K562 (cell line): ENCODE results near the gene UBR4. TPM values are rescaled to one million over a fixed set of nuclear protein-coding genes. Genes with fewer than 3 reads are reported as not detected.
A peak's percentile ranks its signal among the peaks of the same experiment; 100 is the strongest.

Experiments
- ATAC-seq: fragments of 200-7000 bp; cut with Tn5 transposase; 3 replicates; pipeline ENCODE4 v1.9.1; 2020; ENCODE audit warnings: moderate library complexity
- BruUV-seq: library from RNA; stranded (reverse); fragments of 400-500 nt; replicated peaks from 2 replicates; lab custom pipeline; 2021; lab: Mats Ljungman, UMichigan
- CTCF ChIA-PET: fragments of 300-600 bp; formaldehyde crosslinking; extraction: SDS; loops from one replicate; lab custom pipeline; 2021; ENCODE audit warnings: low intra/inter-chr PET ratio; lab: Yijun Ruan, JAX
- POLR2A ChIA-PET: fragments of 300-600, 350-650 bp; sonication (Branson Sonifier 250); formaldehyde crosslinking; extraction: SDS; loops from one replicate; lab custom pipeline; 2021; ENCODE audit warnings: antibody characterized with exemption, inconsistent platforms; lab: Yijun Ruan, JAX
- DNase-seq, 4 experiments: peaks; one replicate each; pipeline versions ENCODE4 v3.0.0 to v3.0.0-alpha.2; 2011 to 2018; ENCODE audit warnings: low spot score in 3 of 4, mixed read lengths in 3 of 4; ENCODE audit errors: extremely low read depth in 1 of 4
- FAIRE-seq: peaks from 2 replicates; lab custom pipeline; 2011; peaks lifted over from hg19 to GRCh38; lab: Jason Lieb, UNC
- H2AFZ ChIP-seq: 2 replicates; pipeline ENCODE4 v1.6.0; 2011; ENCODE audit warnings: low read depth, low read length, control low read depth, inconsistent platforms
- H3K27ac ChIP-seq: fragments of 200-600 bp; 3 replicates; pipeline ENCODE4 v1.8.0; 2011; ENCODE audit warnings: low read depth, mild to moderate bottlenecking, control low read depth, inconsistent platforms, low read length, moderate library complexity, mixed read lengths; ENCODE audit errors: extremely low read depth
- H3K27me3 ChIP-seq, 2 experiments: fragments of 300-600 bp in 1 of 2; 2 replicates in 1 of 2; 3 replicates in 1 of 2; pipeline versions ENCODE4 v1.6.0 to v1.8.0; 2011; ENCODE audit warnings: inconsistent platforms in 2 of 2, low read length in 2 of 2, mild to moderate bottlenecking in 1 of 2, mixed read lengths in 1 of 2, moderate library complexity in 1 of 2; ENCODE audit not compliant: control insufficient read depth in 2 of 2, insufficient read depth in 2 of 2
- H3K36me3 ChIP-seq: fragments of 300-600 bp; 3 replicates; pipeline ENCODE4 v1.8.0; 2011; ENCODE audit warnings: mild to moderate bottlenecking, low read length, inconsistent platforms; ENCODE audit not compliant: control insufficient read depth, insufficient read depth
- H3K4me1 ChIP-seq, 2 experiments: fragments of 200-600 bp in 1 of 2; replicated peaks in 1 of 2; 2 replicates in 1 of 2; 3 replicates in 1 of 2; pipeline versions ENCODE4 v1.5.1 to v1.8.0; 2011; ENCODE audit warnings: inconsistent platforms in 2 of 2, low read length in 2 of 2, mild to moderate bottlenecking in 1 of 2, mixed read lengths in 1 of 2, moderate library complexity in 1 of 2; ENCODE audit not compliant: control insufficient read depth in 2 of 2, insufficient read depth in 2 of 2
- H3K4me2 ChIP-seq: 2 replicates; pipeline ENCODE4 v1.6.1; 2011; ENCODE audit warnings: low read length, control low read depth, inconsistent platforms, mixed read lengths; ENCODE audit not compliant: insufficient read depth
- H3K4me3 ChIP-seq: fragments of 200-600 bp; sonication (generic), shearing (Covaris generic); 2 replicates; pipeline ENCODE4 v1.5.1; 2016; ENCODE audit warnings: control low read depth, inconsistent platforms
- H3K79me2 ChIP-seq: fragments of 200-600 bp; 3 replicates; pipeline ENCODE4 v1.8.0; 2011; ENCODE audit warnings: low read length, inconsistent platforms; ENCODE audit not compliant: control insufficient read depth, insufficient read depth
- H3K9ac ChIP-seq, 2 experiments: 2 replicates each; pipeline versions ENCODE4 v1.6.0 to v1.6.1; 2011; ENCODE audit warnings: low read depth in 2 of 2, low read length in 2 of 2, control low read depth in 1 of 2, inconsistent platforms in 1 of 2, mild to moderate bottlenecking in 1 of 2, mixed read lengths in 1 of 2; ENCODE audit not compliant: insufficient read depth in 1 of 2
- H3K9me1 ChIP-seq: one replicate; pipeline ENCODE4 v1.6.0; 2011; ENCODE audit warnings: inconsistent platforms, mild to moderate bottlenecking, low read length, moderate library complexity; ENCODE audit not compliant: control insufficient read depth, insufficient read depth
- H3K9me3 ChIP-seq: replicated peaks from 2 replicates; pipeline ENCODE4 v1.5.1; 2011; ENCODE audit warnings: low read depth, low read length, inconsistent platforms; ENCODE audit not compliant: control insufficient read depth, insufficient read depth
- H4K20me1 ChIP-seq: replicated peaks from 2 replicates; pipeline ENCODE4 v1.6.1; 2011; ENCODE audit warnings: low read length, inconsistent platforms, mixed read lengths; ENCODE audit not compliant: control insufficient read depth, insufficient read depth
- CHD1 ChIP-seq: fragments of 200-600 bp; sonication (generic); IDR thresholded peaks from one replicate; pipeline ENCODE4 v1.6.1; 2012; ENCODE audit warnings: mild to moderate bottlenecking, moderate library complexity, low read length, inconsistent platforms
- HBP1 ChIP-seq: fragments of 450-650 bp; formaldehyde crosslinking; IDR thresholded peaks from 2 replicates; pipeline ENCODE4 v1.4.0; 2022; ENCODE audit warnings: missing genetic modification characterization
- ILF3 ChIP-seq: fragments of 450-650 bp; IDR thresholded peaks from 2 replicates; pipeline ENCODE4 v1.6.1; 2018; ENCODE audit warnings: antibody characterized with exemption, mild to moderate bottlenecking, moderate library complexity, borderline replicate concordance
- MCM5 ChIP-seq: fragments of 450-650 bp; IDR thresholded peaks from 2 replicates; pipeline ENCODE4 v1.6.1; 2016; ENCODE audit warnings: low read depth
- MEF2A ChIP-seq: IDR thresholded peaks from 2 replicates; pipeline ENCODE4 v1.6.1; 2011; ENCODE audit warnings: low read depth, mild to moderate bottlenecking, low read length, moderate library complexity; ENCODE audit not compliant: control insufficient read depth
- NFIC ChIP-seq: fragments of 450-650 bp; IDR thresholded peaks from 2 replicates; pipeline ENCODE4 v1.6.1; 2017; ENCODE audit warnings: mild to moderate bottlenecking, inconsistent platforms
- POLR2AphosphoS2 ChIP-seq: IDR thresholded peaks from 2 replicates; pipeline ENCODE4 v1.6.1; 2012; ENCODE audit warnings: low read length, improper control_type of control experiment
- PTTG1 ChIP-seq: fragments of 450-650 bp; IDR thresholded peaks from 2 replicates; pipeline ENCODE4 v1.6.1; 2016; ENCODE audit warnings: low read depth, mild to moderate bottlenecking, missing genetic modification characterization, missing compliant biosample characterization
- RAD21 ChIP-seq, 2 experiments: fragments of 250-450 bp in 1 of 2; fragments of 450-650 bp in 1 of 2; sonication (Bioruptor Pico) in 1 of 2; formaldehyde crosslinking in 1 of 2; IDR thresholded peaks in 1 of 2; conservative IDR thresholded peaks in 1 of 2; 2 replicates each; pipeline versions ENCODE4 v1.4.0 to v1.8.0; 2020 to 2022; ENCODE audit warnings: mild to moderate bottlenecking in 2 of 2, moderate library complexity in 1 of 2
- SMC3 ChIP-seq: conservative IDR thresholded peaks from 2 replicates; pipeline ENCODE4 v1.6.1; 2011; ENCODE audit warnings: low read depth, low read length, improper control_type of control experiment; ENCODE audit not compliant: insufficient read depth
- SOX6 ChIP-seq: fragments of 450-650 bp; IDR thresholded peaks from 2 replicates; pipeline ENCODE4 v1.6.1; 2014; ENCODE audit warnings: mild to moderate bottlenecking
- TFAM ChIP-seq: fragments of 250-450 bp; sonication (Bioruptor Pico); conservative IDR thresholded peaks from 2 replicates; pipeline ENCODE4 v1.5.0; 2021; ENCODE audit warnings: mild to moderate bottlenecking, moderate library complexity
- THAP7 ChIP-seq: fragments of 250-450 bp; sonication (Bioruptor Pico); IDR thresholded peaks from 2 replicates; pipeline ENCODE4 v1.5.0; 2021
- ZBTB2 ChIP-seq: fragments of 450-650 bp; IDR thresholded peaks from 2 replicates; pipeline ENCODE4 v1.6.1; 2016; ENCODE audit warnings: antibody characterized with exemption
- ZKSCAN8 ChIP-seq: fragments of 200-800 bp; sonication (Bioruptor generic); IDR thresholded peaks from 2 replicates; pipeline ENCODE4 v1.6.1; 2016; ENCODE audit warnings: missing genetic modification characterization, missing compliant biosample characterization
- ZNF785 ChIP-seq: fragments of 250-450 bp; sonication (Bioruptor Pico); IDR thresholded peaks from 2 replicates; pipeline ENCODE4 v1.4.0; 2020; ENCODE audit warnings: mild to moderate bottlenecking
- WGBS: fragments of 100-300 bp; shearing (Covaris generic); methylation state at CpG from one replicate; pipeline ENCODE4 v1.1.6; 2016; ENCODE audit warnings: low coverage, mixed read lengths; ENCODE audit not compliant: insufficient coverage; ENCODE audit errors: missing lambda C conversion rate; 5-methylcytosine and 5-hydroxymethylcytosine counted together
- in situ Hi-C: fragments of 300-500 bp; cut with MboI; formaldehyde crosslinking; loops from 4 replicates; pipeline ENCODE4 v1.15.0; 2018; ENCODE audit warnings: inconsistent platforms, mixed read lengths
- intact Hi-C: fragments of 100-400 bp; cut with micrococcal nuclease; formaldehyde crosslinking; loops from 2 replicates; pipeline ENCODE4 v1.14.2; 2022
- polyA plus RNA-seq, 8 experiments: library from polyadenylated mRNA; depleted of rRNA in 4 of 8; stranded (reverse) in 5 of 8; unstranded in 3 of 8; fragments of >200 nt; fragmentation: Nextera tagmentation in 2 of 8; fragmentation: Illumina TruSeq in 1 of 8; extraction: Ambion mirVana in 2 of 8; extraction: Trizol in 1 of 8; gene quantifications; 2 replicates each; pipeline versions ENCODE4 v1.2.1 to v1.2.3, GENCODE V29; 2011 to 2014; ENCODE audit warnings: inconsistent platforms in 1 of 8, missing spikeins in 1 of 8
- total RNA-seq, 7 experiments: library from RNA; depleted of rRNA in 6 of 7; stranded (reverse); fragments of >200 nt in 6 of 7; fragmentation: Illumina TruSeq in 2 of 7; extraction: Trizol in 2 of 7; gene quantifications; 2 replicates each; pipeline versions ENCODE4 v1.2.1 to v1.2.3, GENCODE V29; 2011 to 2021; ENCODE audit warnings: low replicate concordance in 1 of 7

Gene UBR4
- total and polyA plus RNA-seq, 9 of the 15 experiments (the other 6 are each of a cell fraction or from before 2014, with no cell fraction given), result 55.4 to 277 (median 123) TPM

- DNase-seq, result no peak
- TF ChIP-seq CHD1 (no peak), MEF2A (no peak), TFAM (CRISPR knock-in tag) (no peak), MCM5 (no peak), THAP7 (CRISPR knock-in tag) (no peak), SOX6 (no peak), ZKSCAN8 (no peak), HBP1 (CRISPR knock-in tag) (no peak), ZNF785 (no peak), PTTG1 (tag) (no peak), NFIC (no peak), ZBTB2 (no peak), POLR2AphosphoS2 (no peak), ILF3 (no peak), SMC3 (no peak), RAD21 (CRISPR knock-in tag; conservative IDR thresholded peaks at IDR 0.05 in 1 of 2, IDR thresholded peaks at IDR 0.05 in 1 of 2) (no peak)
- Histone ChIP-seq H3K4me2 (no peak overlapping the region), H3K36me3 (no peaks in the 10 kb centered on the region), H3K27me3 (peaks cover 44 to 53% of the 10 kb centered on the region in 2 experiments; a peak in 4 of 5 replicates), H3K9ac (0 out of 4 replicates have a peak overlapping the region, but pooled peaks of 1 of the 2 experiments have one; percentile 54), H3K4me1 (0 out of 5 replicates have a peak, but pooled peaks cover 0 to 2% of the 10 kb centered on the region in 2 experiments), H3K27ac (no peak overlapping the region), H2AFZ (no peak overlapping the region), H3K4me3 (no peak overlapping the region), H4K20me1 (no peaks in the 10 kb centered on the region; the same call in 1 of the 2 replicates), H3K9me1 (no peaks in the 10 kb centered on the region), H3K9me3 (no peaks in the 10 kb centered on the region), H3K79me2 (no peaks in the 10 kb centered on the region)
- intact Hi-C loops (no loop called here), in situ Hi-C loops (no loop called here)
- POLR2A ChIA-PET, result interaction anchor here (0.8 kb wide), 1 partner anchor 56 kb away, joined by 3 read pairs; no protein-coding TSS in a partner anchor
- CTCF ChIA-PET, result no interaction called here
- 0% methylated on average over 21 of the region's 21 CpGs for WGBS
- no peak for FAIRE-seq
- ATAC-seq, result no peak
- no TSS peak for BruUV-seq
Measured at GRCh38 chr1:19029191-19030085, 180.6 kb downstream of the UBR4 start.
